H1 (cell line): Measurements from ENCODE around the gene SLC19A3. TPM values are rescaled to one million over a fixed set of nuclear protein-coding genes. Genes with fewer than 3 reads are reported as not detected.
"Not testable (repeated sequence)": the region's sequence is repeated elsewhere in the genome, so short reads cannot be mapped to it uniquely, and the experiment has no call there.

Source experiments
- CTCF ChIA-PET: fragments of 300-600 bp; sonication (Branson Sonifier 250); formaldehyde crosslinking; loops from one replicate; lab custom pipeline; 2021; ENCODE audit not compliant: partially characterized antibody; lab: Charles Lee
- POLR2A ChIA-PET: fragments of 300-600 bp; sonication (Branson Sonifier 250); formaldehyde crosslinking; loops from one replicate; lab custom pipeline; 2021; ENCODE audit warnings: inconsistent platforms; ENCODE audit not compliant: partially characterized antibody; lab: Charles Lee
- DNase-seq, 2 experiments: peaks; one replicate each; pipeline versions ENCODE4 v3.0.0 to v3.0.0-alpha.2; 2010 to 2022; ENCODE audit warnings: low spot score in 2 of 2, low read depth in 1 of 2, mixed read lengths in 1 of 2
- FAIRE-seq: peaks from 2 replicates; lab custom pipeline; 2011; peaks lifted over from hg19 to GRCh38; lab: Jason Lieb, UNC
- H2AFZ ChIP-seq: 2 replicates; pipeline ENCODE4 v1.8.1; 2012; ENCODE audit warnings: low read length, inconsistent platforms
- H2AK5ac ChIP-seq: 2 replicates; pipeline ENCODE4 v1.6.1; 2013; ENCODE audit warnings: low read depth, low read length
- H2BK120ac ChIP-seq: replicated peaks from 2 replicates; pipeline ENCODE3; 2013; ENCODE audit warnings: low read depth, low read length, inconsistent platforms
- H2BK12ac ChIP-seq: 2 replicates; pipeline ENCODE4 v1.6.1; 2013; ENCODE audit warnings: low read depth, low read length
- H2BK15ac ChIP-seq: 2 replicates; pipeline ENCODE4 v1.6.1; 2013; ENCODE audit warnings: low read length
- H2BK20ac ChIP-seq: 2 replicates; pipeline ENCODE4 v1.6.1; 2013; ENCODE audit warnings: low read length
- H2BK5ac ChIP-seq: 2 replicates; pipeline ENCODE4 v1.6.1; 2013; ENCODE audit warnings: low read depth, low read length
- H3K14ac ChIP-seq: 2 replicates; pipeline ENCODE4 v1.6.1; 2013; ENCODE audit warnings: inconsistent platforms; ENCODE audit not compliant: insufficient read length
- H3K18ac ChIP-seq: 2 replicates; pipeline ENCODE4 v1.6.1; 2013; ENCODE audit warnings: low read length; ENCODE audit errors: extremely low read depth
- H3K23ac ChIP-seq: 2 replicates; pipeline ENCODE4 v1.6.1; 2013; ENCODE audit warnings: inconsistent platforms; ENCODE audit not compliant: insufficient read length
- H3K23me2 ChIP-seq: 2 replicates; pipeline ENCODE4 v1.6.1; 2013; ENCODE audit warnings: low read depth, low read length
- H3K27ac ChIP-seq: 2 replicates; pipeline ENCODE4 v1.6.1; 2011; ENCODE audit warnings: low read depth, low read length, inconsistent platforms
- H3K27me3 ChIP-seq, 4 experiments: replicated peaks in 1 of 4; 1 replicate in 1 of 4; 2 replicates in 3 of 4; pipeline versions ENCODE4 v1.6.1 to v1.8.1; 2011 to 2013; ENCODE audit warnings: low read length in 3 of 4, mild to moderate bottlenecking in 3 of 4, inconsistent platforms in 2 of 4, mixed read lengths in 2 of 4, moderate library complexity in 1 of 4; ENCODE audit not compliant: control insufficient read depth in 3 of 4, insufficient read depth in 3 of 4; ENCODE audit errors: extremely low read depth in 1 of 4
- H3K36me3 ChIP-seq, 4 experiments: 2 replicates each; pipeline versions ENCODE4 v1.6.1 to v1.8.1; 2011 to 2013; ENCODE audit warnings: mild to moderate bottlenecking in 4 of 4, low read length in 3 of 4, moderate library complexity in 2 of 4, control low read depth in 1 of 4, inconsistent platforms in 1 of 4; ENCODE audit not compliant: insufficient read depth in 4 of 4, control insufficient read depth in 2 of 4
- H3K4ac ChIP-seq: replicated peaks from 2 replicates; pipeline ENCODE3; 2013; ENCODE audit warnings: low read length, low read depth, mixed read lengths, inconsistent platforms; ENCODE audit not compliant: insufficient read length
- H3K4me1 ChIP-seq, 4 experiments: replicated peaks in 1 of 4; 1 replicate in 1 of 4; 2 replicates in 3 of 4; pipeline versions ENCODE4 v1.6.1 to v1.8.1; 2011 to 2013; ENCODE audit warnings: low read length in 3 of 4, inconsistent platforms in 2 of 4, mixed read lengths in 1 of 4; ENCODE audit not compliant: insufficient read depth in 4 of 4, control insufficient read depth in 3 of 4
- H3K4me2 ChIP-seq, 2 experiments: 2 replicates each; pipeline versions ENCODE4 v1.6.1 to v1.8.1; 2011 to 2013; ENCODE audit warnings: low read depth in 2 of 2, low read length in 2 of 2, control low read depth in 1 of 2, inconsistent platforms in 1 of 2, mild to moderate bottlenecking in 1 of 2; ENCODE audit not compliant: insufficient read depth in 1 of 2
- H3K4me3 ChIP-seq, 4 experiments: fragments of 200-600, 300-600 bp in 1 of 4; sonication (generic), shearing (Covaris generic), sonication (Bioruptor Twin) in 1 of 4; 2 replicates each; pipeline versions ENCODE4 v1.5.1 to v1.8.1; 2011 to 2016; ENCODE audit warnings: low read length in 4 of 4, low read depth in 3 of 4, control low read depth in 2 of 4, inconsistent platforms in 2 of 4, mild to moderate bottlenecking in 2 of 4, mixed read lengths in 1 of 4, moderate library complexity in 1 of 4; ENCODE audit not compliant: insufficient read depth in 2 of 4; ENCODE audit errors: extremely low read depth in 1 of 4
- H3K56ac ChIP-seq: replicated peaks from 2 replicates; pipeline ENCODE3; 2013; ENCODE audit warnings: low read depth, mild to moderate bottlenecking, mixed read lengths, low read length, inconsistent platforms; ENCODE audit not compliant: insufficient read length
- H3K79me1 ChIP-seq: 2 replicates; pipeline ENCODE4 v1.6.1; 2013; ENCODE audit warnings: low read depth, low read length, control low read depth
- H3K79me2 ChIP-seq, 2 experiments: 2 replicates each; pipeline versions ENCODE4 v1.6.1 to v1.8.1; 2012 to 2013; ENCODE audit warnings: low read length in 2 of 2, mild to moderate bottlenecking in 2 of 2, inconsistent platforms in 1 of 2; ENCODE audit not compliant: insufficient read depth in 2 of 2, control insufficient read depth in 1 of 2
- H3K9ac ChIP-seq, 4 experiments: replicated peaks in 1 of 4; 1 replicate in 1 of 4; 2 replicates in 3 of 4; pipeline versions ENCODE4 v1.6.1 to v1.8.1; 2011 to 2013; ENCODE audit warnings: low read depth in 3 of 4, low read length in 3 of 4, control low read depth in 2 of 4, mild to moderate bottlenecking in 2 of 4, moderate library complexity in 2 of 4, inconsistent platforms in 1 of 4; ENCODE audit errors: extremely low read depth in 1 of 4
- H3K9me3 ChIP-seq, 2 experiments: 2 replicates each; pipeline versions ENCODE4 v1.6.1 to v1.8.1; 2012 to 2013; ENCODE audit warnings: mild to moderate bottlenecking in 2 of 2, moderate library complexity in 2 of 2, control low read depth in 1 of 2, inconsistent platforms in 1 of 2, low read depth in 1 of 2, low read length in 1 of 2, mixed read lengths in 1 of 2; ENCODE audit not compliant: insufficient read depth in 2 of 2
- H4K20me1 ChIP-seq, 2 experiments: replicated peaks in 1 of 2; 2 replicates each; pipeline versions ENCODE3 to v1.8.1; 2011 to 2013; ENCODE audit warnings: inconsistent platforms in 2 of 2, low read length in 2 of 2, mild to moderate bottlenecking in 1 of 2; ENCODE audit not compliant: insufficient read depth in 2 of 2, control insufficient read depth in 1 of 2
- H4K5ac ChIP-seq: 2 replicates; pipeline ENCODE4 v1.6.1; 2013; ENCODE audit warnings: low read length, low read depth, mixed read lengths, inconsistent platforms; ENCODE audit not compliant: insufficient read length
- H4K8ac ChIP-seq: 2 replicates; pipeline ENCODE4 v1.8.0; 2013; ENCODE audit warnings: mild to moderate bottlenecking, moderate library complexity, low read length, inconsistent platforms; ENCODE audit not compliant: insufficient read depth; ENCODE audit errors: extremely low read depth
- H4K91ac ChIP-seq: replicated peaks from 2 replicates; pipeline ENCODE3; 2013; ENCODE audit warnings: low read length, mixed read lengths, inconsistent platforms; ENCODE audit not compliant: insufficient read length
- ATF2 ChIP-seq: IDR thresholded peaks from 2 replicates; pipeline ENCODE4 v1.6.1; 2012; ENCODE audit warnings: low read length, inconsistent platforms
- BRCA1 ChIP-seq: IDR thresholded peaks from 2 replicates; pipeline ENCODE4 v1.6.1; 2012; ENCODE audit warnings: low read depth, low read length, improper control_type of control experiment
- CBX8 ChIP-seq: fragments of 300-800, 300-1000 bp; sonication (generic); IDR thresholded peaks from 2 replicates; pipeline ENCODE4 v1.7.1; 2016; ENCODE audit warnings: low read depth, low read length, borderline replicate concordance
- CEBPB ChIP-seq: IDR thresholded peaks from 2 replicates; pipeline ENCODE4 v1.6.1; 2012; ENCODE audit warnings: low read depth, low read length
- CHD1 ChIP-seq: IDR thresholded peaks from 2 replicates; pipeline ENCODE4 v1.6.1; 2012; ENCODE audit warnings: low read depth, low read length, improper control_type of control experiment
- EZH2 ChIP-seq: fragments of 200-600 bp; sonication (generic); IDR thresholded peaks from 2 replicates; pipeline ENCODE4 v1.7.1; 2012; ENCODE audit warnings: low read depth, mild to moderate bottlenecking, moderate library complexity, low read length, inconsistent platforms; ENCODE audit not compliant: severe bottlenecking
- FOSL1 ChIP-seq: IDR thresholded peaks from 2 replicates; pipeline ENCODE4 v1.6.1; 2011; ENCODE audit warnings: mild to moderate bottlenecking, low read depth, low read length, moderate library complexity; ENCODE audit not compliant: insufficient read depth
- NRF1 ChIP-seq: IDR thresholded peaks from 2 replicates; pipeline ENCODE4 v1.6.1; 2011; ENCODE audit warnings: mild to moderate bottlenecking, low read depth, low read length, improper control_type of control experiment
- POLR2A ChIP-seq, 2 experiments: IDR thresholded peaks; 1 replicate in 1 of 2; 2 replicates in 1 of 2; pipeline ENCODE4 v1.6.1; 2011; ENCODE audit warnings: low read depth in 2 of 2, low read length in 2 of 2, mild to moderate bottlenecking in 2 of 2; ENCODE audit errors: control extremely low read depth in 1 of 2
- POU5F1 ChIP-seq: IDR thresholded peaks from 2 replicates; pipeline ENCODE4 v1.6.1; 2011; ENCODE audit warnings: low read depth, mild to moderate bottlenecking, low read length, moderate library complexity
- WGBS, 2 experiments: shearing (Covaris generic) in 1 of 2; methylation state at CpG; one replicate each; pipeline versions ENCODE4 v1.1.6 to v1.1.7; 2013 to 2015; ENCODE audit warnings: low lambda C conversion rate in 2 of 2, mixed read lengths in 2 of 2, inconsistent platforms in 1 of 2, low coverage in 1 of 2, missing lambda C conversion rate in 1 of 2; ENCODE audit not compliant: insufficient replicate concordance in 2 of 2, insufficient coverage in 1 of 2, insufficient read length in 1 of 2; ENCODE audit errors: extremely low coverage in 1 of 2, missing lambda C conversion rate in 1 of 2; 5-methylcytosine and 5-hydroxymethylcytosine counted together
- polyA plus RNA-seq, 7 experiments: library from polyadenylated mRNA; depleted of rRNA in 3 of 7; stranded (reverse) in 5 of 7; unstranded in 2 of 7; fragments of >200 nt in 5 of 7; fragments of 200-250 nt in 2 of 7; gene quantifications; 1 replicate in 5 of 7; 2 replicates in 1 of 7; 4 replicates in 1 of 7; pipeline versions ENCODE4 v1.2.1 to v1.2.3, GENCODE V29; 2011 to 2013; ENCODE audit warnings: missing spikeins in 2 of 7, mixed read lengths in 2 of 7
- total RNA-seq: library from RNA; stranded (reverse); fragmentation: NEBNext Ultra II Directional; extraction: Animal tissue kit (Norgen Biotek cat#: 25700); gene quantifications from 2 replicates; pipeline ENCODE4 v1.2.1, GENCODE V29; 2021

The SLC19A3 gene
- total and polyA plus RNA-seq, 2 of the 8 experiments (the other 6 are each of a cell fraction or from before 2014, with no cell fraction given): 7.0 to 9.8 TPM

DNA sequence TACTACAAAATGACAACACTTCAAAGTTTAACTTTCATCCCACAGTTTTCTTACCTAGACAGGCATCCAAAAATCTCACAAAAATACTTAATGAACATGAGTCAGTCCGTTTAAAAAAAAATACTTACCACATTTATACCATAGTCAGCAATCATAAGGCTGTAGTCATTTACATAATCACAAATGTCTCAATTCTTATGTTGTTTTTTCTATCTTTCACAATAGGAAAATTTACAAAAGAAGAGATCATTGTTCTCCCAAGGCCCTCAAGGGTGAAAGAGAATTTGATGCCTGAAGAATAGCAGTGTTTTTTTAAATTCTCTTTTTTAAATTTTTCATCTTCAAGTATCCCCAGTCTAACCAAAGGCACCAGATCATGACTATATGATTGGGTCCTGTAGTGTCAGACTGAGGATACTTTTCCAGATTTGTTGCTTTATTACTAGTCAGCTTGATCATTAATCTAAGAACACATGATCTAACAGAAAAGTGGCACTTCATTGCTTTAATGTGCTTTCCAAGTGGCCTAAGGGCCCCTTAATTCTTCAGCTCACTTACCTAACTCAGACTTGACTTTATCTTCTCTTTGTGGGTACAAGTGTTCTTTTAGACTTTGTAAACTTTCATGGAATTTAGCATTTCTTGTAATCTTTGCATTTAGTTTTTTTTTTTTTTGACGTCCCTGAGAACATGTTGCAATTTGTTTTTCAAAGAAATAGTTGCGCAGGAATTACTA lies 46.5 kb downstream of the SLC19A3 start (continued):
- TF ChIP-seq FOSL1 (no peak), CEBPB (no peak), EZH2 (no peak), CBX8 (no peak), CHD1 (no peak), ATF2 (no peak), BRCA1 (no peak), NRF1 (no peak), POU5F1 (no peak), POLR2A (IDR thresholded peaks at IDR 0.05; ENCODE audit: control extremely low read depth in 1 of 2, low read depth in 2 of 2, low read length in 2 of 2) (no peak)
- TF ChIP-seq, all 59 proteins: peak for 0

GRCh38 chr2:227666631-227667170 lies 51.1 kb downstream of the SLC19A3 start, which contains the start of gene SCYGR5:
Gene SCYGR5 (plus strand): TSS chr2:227666804. CDS start chr2:227666804, 0 bp downstream.
- DNase-seq, H2BK5ac ChIP-seq, H4K20me1 ChIP-seq, H3K36me3 ChIP-seq, H3K79me1 ChIP-seq, H3K79me2 ChIP-seq, H3K4me2 ChIP-seq, FAIRE-seq, H2AK5ac ChIP-seq, H3K23me2 ChIP-seq, H2BK15ac ChIP-seq, H4K91ac ChIP-seq, H3K27me3 ChIP-seq, H3K4me3 ChIP-seq, H3K18ac ChIP-seq, H2BK20ac ChIP-seq, H2AFZ ChIP-seq, H3K56ac ChIP-seq, H3K23ac ChIP-seq, H2BK120ac ChIP-seq, H3K27ac ChIP-seq, H3K14ac ChIP-seq, H3K4ac ChIP-seq, H3K9me3 ChIP-seq, H4K5ac ChIP-seq, H2BK12ac ChIP-seq, H3K9ac ChIP-seq, H4K8ac ChIP-seq, POLR2A ChIA-PET, H3K4me1 ChIP-seq: not testable (repeated sequence)
- CTCF ChIA-PET: interaction anchor here (1.3 to 1.7 kb wide), 2 partner anchors 99 kb away, joined by 5 to 11 read pairs; no protein-coding TSS in a partner anchor
- 87% methylated on average over 10 of the region's 13 CpGs; no CpG with 5 or more reads in 1 of the 2 experiments for WGBS, 2 experiments
